SK-N-DZ (cell line): Measurements from ENCODE around the gene OR8J3. TPM values are rescaled to one million over a fixed set of nuclear protein-coding genes. Genes with fewer than 3 reads are reported as not detected.
"Not testable (repeated sequence)": the region's sequence is repeated elsewhere in the genome, so short reads cannot be mapped to it uniquely, and the experiment has no call there.

Experiments
- DNase-seq: peaks from one replicate; pipeline ENCODE4 v3.0.0-alpha.2; 2015; ENCODE audit warnings: low spot score
- polyA plus RNA-seq, 2 experiments: library from polyadenylated mRNA; depleted of rRNA; stranded (reverse); fragments of >200 nt; gene quantifications; 2 replicates each; pipeline ENCODE4 v1.2.3, GENCODE V29; 2014
- small RNA-seq, 2 experiments: library from RNA; depleted of rRNA; stranded (forward); fragments of <200 nt; gene quantifications; one replicate each; pipeline ENCODE3, GENCODE V24; 2014

Gene OR8J3
- polyA plus RNA-seq (2014; cell fraction: cytosol; rRNA removed) = not detected in 2 replicates
- not detected in 2 replicates for polyA plus RNA-seq (2014; cell fraction: nucleus; rRNA removed)

- no peak for DNase-seq
Measured at GRCh38 chr11:56140151-56140661, at the start of gene OR8J3. Gene OR8J3 (minus strand): TSS chr11:56140201. CDS start chr11:56137718, 2,483 bp downstream.

DNA sequence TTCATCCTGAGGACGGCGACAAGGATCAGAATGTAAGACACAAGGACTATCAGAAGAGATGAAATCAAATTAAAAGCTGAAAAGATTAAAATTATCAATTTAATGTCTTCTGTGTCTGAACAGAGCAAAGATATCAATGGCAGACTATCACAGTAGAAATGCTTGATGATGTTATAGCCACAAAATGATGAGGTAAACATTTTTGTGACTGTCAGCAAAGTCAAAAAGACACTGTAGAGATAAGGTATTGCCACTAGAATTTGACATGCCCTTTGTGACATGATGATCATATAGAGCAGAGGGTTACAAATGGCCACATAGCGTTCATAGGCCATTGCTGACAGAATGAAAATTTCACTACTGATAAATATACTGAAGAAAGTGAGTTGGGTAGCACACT, 48.6 kb upstream of the OR8J3 start:
- DNase-seq = no peak

DNA sequence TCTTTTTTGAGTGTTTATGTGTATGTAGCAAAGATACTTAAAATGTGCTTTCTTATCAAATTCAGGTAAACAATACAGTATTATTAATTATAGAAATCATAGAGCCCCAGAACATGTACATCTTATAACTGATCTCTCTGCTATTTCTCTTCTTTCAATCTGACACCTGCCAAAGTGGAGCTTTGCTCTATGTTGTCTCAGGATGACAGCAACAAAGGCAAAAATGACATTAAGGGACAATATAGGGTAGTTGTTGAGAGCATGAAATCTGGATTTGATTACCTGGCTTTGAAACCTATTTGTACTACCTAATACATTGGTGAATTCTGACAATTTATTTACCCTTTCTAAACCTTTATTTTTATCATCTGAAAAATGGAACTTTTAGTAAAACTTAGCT, 43.5 kb upstream of the OR8J3 start:
- DNase-seq = no peak

DNA sequence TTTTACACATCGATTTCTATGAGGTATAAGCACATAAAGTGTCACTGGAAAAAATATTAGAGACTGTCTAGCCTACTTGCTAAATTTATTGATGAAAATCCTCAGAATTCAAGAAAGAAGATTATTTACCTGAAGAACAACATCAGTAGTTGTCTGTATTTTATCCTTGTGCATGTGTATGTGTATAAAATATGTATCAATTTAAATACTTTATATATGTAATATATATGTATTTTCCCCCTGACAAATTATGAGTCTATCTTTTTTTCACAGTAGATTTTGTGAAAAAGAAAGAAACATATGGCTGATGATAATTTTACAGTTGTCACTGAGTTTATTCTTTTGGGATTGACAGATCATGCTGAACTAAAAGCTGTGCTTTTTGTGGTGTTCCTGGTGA, 36.3 kb upstream of the OR8J3 start, which contains the start of gene OR5J2:
Gene OR5J2 (plus strand): TSS at position 301 of the 400 bp plus-strand sequence. CDS start 0 bp downstream, at position 301.
- no peak for DNase-seq

GRCh38 chr11:56172256-56172830, 32.3 kb upstream of the OR8J3 start:
- DNase-seq = no peak

- DNase-seq = no peak
Measured at GRCh38 chr11:56163804-56164203, 23.8 kb upstream of the OR8J3 start.

GRCh38 chr11:56160217-56160616, 20.2 kb upstream of the OR8J3 start, which contains the start of gene OR8K5:
Gene OR8K5 (minus strand): TSS chr11:56160317. CDS start chr11:56160317, 0 bp downstream.
- no peak for DNase-seq

DNA sequence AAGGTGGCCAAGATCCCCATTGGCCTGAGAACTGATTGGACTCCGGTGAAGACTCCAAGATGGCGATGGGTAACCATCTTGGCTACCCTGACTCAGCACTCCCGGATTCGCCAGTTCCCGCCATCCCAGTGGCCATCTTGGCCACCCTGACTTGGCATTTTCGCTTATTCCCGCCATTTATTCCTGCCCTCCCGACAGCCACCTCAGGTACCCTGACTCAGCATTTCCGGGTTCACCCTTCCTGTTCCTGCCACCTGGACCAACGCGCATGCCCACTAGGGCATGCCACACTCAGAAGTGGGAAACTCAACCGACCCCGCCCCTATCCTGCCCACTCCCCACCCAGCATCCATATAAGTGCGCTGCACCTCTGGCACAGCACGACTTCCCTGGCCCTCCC, 12.3 kb upstream of the OR8J3 start:
- peak; percentile 3 for DNase-seq

DNA sequence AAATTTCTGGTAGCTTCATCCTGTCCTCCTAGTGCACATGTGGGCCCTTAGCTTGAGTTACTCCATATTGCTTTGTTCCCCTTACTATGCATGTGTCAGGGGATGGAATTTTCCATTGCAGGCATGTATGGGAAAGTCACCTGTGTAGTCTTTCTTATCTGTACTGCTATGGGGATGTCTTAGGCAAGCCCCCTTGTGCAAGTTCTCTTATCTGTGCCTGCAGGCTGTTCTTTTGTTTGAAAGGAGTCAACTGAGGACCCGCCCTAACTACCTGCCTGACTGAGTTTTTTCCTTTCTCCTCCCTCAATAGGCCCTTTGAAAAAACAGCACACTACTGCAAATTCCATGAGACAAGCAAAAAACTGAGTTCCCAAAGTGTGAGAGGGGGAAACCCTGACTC, 11.4 kb upstream of the OR8J3 start:
- no peak for DNase-seq

GRCh38 chr11:56143681-56144080, 3.7 kb upstream of the OR8J3 start:
- DNase-seq = not testable (repeated sequence)

GRCh38 chr11:56122073-56122472, 17.9 kb downstream of the OR8J3 start, which contains the start of gene OR8H3:
Gene OR8H3 (plus strand): TSS chr11:56122373. CDS start chr11:56122373, 0 bp downstream.
- DNase-seq = no peak

DNA sequence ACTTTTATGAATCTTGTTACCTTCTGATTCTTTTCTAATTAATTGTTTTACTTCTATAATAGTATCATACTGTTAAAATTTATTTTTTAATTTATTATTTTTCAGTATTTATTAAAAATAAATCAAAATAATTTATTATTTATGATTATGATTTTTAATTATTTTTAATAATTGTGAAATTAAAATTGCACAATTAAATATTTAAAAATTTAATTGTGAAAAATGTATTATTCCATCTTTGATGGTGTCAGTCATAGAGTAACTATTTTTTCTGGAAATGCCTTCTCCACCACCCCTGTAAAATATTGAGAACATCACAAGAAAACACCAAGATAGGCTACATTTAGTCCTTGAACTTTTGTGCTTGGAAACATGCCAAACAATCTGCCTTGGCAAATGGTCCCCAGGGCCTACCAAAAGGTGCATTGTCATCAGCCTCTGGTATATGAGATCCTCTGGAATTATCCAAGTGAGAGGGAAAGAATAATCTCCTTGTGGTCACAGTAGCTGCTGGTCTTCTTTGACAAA, 36.7 kb downstream of the OR8J3 start, which contains the start of gene OR8H2:
Gene OR8H2 (plus strand): TSS at position 478 of the 528 bp plus-strand sequence. CDS start 1,356 bp downstream, outside the sequence.
- no peak for DNase-seq

GRCh38 chr11:56093008-56093407, 47.0 kb downstream of the OR8J3 start, which contains the start of gene OR8I2:
Gene OR8I2 (plus strand): TSS chr11:56093308. CDS start chr11:56093308, 0 bp downstream.
- DNase-seq = no peak

DNA sequence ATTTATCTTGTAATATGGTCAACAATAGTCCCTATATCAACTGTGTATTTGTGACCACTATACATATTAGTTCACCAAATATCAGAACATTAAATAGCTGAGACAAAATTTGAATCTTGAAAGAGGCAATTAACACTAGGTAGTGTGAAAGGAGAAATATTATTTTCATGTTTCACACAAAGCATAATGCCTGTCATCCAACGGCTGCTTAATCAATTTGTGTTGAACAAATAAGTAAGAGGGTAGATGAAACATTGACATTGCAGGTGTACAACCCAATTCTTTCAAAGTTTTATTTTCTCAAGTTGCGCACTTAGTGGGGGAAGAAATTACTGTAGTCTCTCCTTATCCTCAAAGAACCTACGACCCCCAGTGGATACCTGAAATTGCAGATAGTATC, 50.3 kb downstream of the OR8J3 start:
- no peak for DNase-seq

Small RNA genes lying within 50 kb of the gene (small RNA-seq; reads per million reads assigned to genes)
- gene OR8I4P = 0 reads per million in 2 experiments
